Measurements from ENCODE around the gene PRKAR2A.

GRCh38 chr3:48756640-48757039 lies 91.0 kb downstream of the PRKAR2A start:
- TF ChIP-seq CTCF (IDR thresholded peaks at IDR 0.05): no peak
- TF ChIP-seq ZFX (IDR thresholded peaks at IDR 0.05; ENCODE audit: borderline replicate concordance): no peak

Data from 22Rv1 (cell line).